ENCODE data around the gene SLC4A11. TPM values are rescaled to one million over a fixed set of nuclear protein-coding genes. Genes with fewer than 3 reads are reported as not detected.
A peak's percentile ranks its signal among the peaks of the same experiment; 100 is the strongest.

The SLC4A11 gene
- total RNA-seq, 1 donor from 2014 or later: 3.2 TPM

DNA sequence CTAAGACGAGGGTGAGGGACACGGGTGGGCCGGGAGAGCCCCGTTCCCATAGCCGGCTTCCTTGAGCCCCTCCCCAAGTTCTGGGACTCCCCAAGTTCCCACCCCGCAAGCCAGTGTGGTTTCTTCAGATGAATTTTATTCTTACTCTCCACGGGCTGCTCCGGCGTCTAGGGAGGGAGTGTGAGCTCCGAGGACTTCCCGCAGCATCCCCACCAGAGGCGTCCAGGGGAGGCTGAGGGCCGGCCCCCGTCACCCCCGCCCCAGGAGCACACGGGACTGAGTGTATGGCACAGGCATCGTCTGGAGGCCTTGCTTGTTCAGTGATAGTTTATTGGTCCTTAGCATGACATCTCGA, 10.0 kb upstream of the SLC4A11 start:
- Histone ChIP-seq H3K27me3 (ENCODE audit: control insufficient read depth, insufficient read depth, low read length) (no peaks in the 10 kb centered on the region), H3K36me3 (ENCODE audit: control insufficient read depth, insufficient read depth, low read length) (peaks cover 5% of the 10 kb centered on the region), H3K4me3 (ENCODE audit: low read depth, low read length) (no peak overlapping the region)
- FAIRE-seq (no peak), DNase-seq (ENCODE audit: low read depth) (no peak)
- TF ChIP-seq, protein P1, sequence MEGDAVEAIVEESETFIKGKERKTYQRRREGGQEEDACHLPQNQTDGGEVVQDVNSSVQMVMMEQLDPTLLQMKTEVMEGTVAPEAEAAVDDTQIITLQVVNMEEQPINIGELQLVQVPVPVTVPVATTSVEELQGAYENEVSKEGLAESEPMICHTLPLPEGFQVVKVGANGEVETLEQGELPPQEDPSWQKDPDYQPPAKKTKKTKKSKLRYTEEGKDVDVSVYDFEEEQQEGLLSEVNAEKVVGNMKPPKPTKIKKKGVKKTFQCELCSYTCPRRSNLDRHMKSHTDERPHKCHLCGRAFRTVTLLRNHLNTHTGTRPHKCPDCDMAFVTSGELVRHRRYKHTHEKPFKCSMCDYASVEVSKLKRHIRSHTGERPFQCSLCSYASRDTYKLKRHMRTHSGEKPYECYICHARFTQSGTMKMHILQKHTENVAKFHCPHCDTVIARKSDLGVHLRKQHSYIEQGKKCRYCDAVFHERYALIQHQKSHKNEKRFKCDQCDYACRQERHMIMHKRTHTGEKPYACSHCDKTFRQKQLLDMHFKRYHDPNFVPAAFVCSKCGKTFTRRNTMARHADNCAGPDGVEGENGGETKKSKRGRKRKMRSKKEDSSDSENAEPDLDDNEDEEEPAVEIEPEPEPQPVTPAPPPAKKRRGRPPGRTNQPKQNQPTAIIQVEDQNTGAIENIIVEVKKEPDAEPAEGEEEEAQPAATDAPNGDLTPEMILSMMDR (IDR thresholded peaks at IDR 0.05; ENCODE audit: insufficient read depth, low read length, severe bottlenecking): no peak

DNA sequence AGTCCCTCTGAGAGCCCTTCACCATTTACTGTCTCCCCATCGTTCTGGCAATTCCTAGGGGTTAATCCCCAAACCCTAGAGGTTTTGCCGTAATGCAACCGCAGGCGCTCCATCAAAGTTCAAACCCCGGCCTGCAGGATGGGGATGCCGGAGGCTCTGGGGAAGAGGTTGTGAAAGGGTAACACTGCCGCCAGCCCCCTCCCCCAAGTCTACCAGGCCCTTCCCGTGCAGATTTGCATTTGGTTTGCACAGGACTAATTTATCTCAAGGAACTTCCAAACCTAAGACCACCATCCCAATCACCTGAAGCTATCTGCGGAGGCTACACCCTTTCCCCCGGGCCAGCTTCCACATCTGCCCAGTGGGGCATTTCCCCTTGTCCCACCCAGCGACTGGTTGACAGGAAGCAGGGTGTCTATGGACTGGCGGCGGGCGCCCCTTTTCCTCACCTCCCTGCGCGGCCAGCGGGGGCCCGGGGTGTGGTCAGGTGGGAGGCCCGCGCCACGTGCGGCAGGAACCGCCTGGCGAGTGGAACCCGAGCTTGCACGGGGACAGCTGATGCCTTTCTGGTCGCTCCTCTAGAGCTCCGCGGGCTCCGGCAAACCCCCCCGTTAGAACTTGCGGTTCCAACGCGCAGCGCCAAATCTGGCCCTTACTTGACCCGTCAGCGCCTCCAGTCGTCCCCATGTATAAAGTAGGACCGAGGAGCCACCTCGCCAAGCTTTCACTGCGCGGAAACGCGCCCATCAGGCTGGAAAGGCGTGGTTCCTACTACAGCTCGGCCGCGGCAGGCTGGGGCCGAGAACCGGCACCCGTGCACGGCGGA, 9.4 kb upstream of the SLC4A11 start:
- Histone ChIP-seq H3K27me3 (ENCODE audit: control insufficient read depth, insufficient read depth, low read length) (no peaks in the 10 kb centered on the region), H3K36me3 (ENCODE audit: control insufficient read depth, insufficient read depth, low read length) (peaks cover 5% of the 10 kb centered on the region), H3K4me3 (ENCODE audit: low read depth, low read length) (no peak overlapping the region)
- FAIRE-seq (no peak), DNase-seq (ENCODE audit: low read depth) (peak; percentile 28)
- TF ChIP-seq, protein P1 (IDR thresholded peaks at IDR 0.05; ENCODE audit: insufficient read depth, low read length, severe bottlenecking): peak; percentile 16

DNA sequence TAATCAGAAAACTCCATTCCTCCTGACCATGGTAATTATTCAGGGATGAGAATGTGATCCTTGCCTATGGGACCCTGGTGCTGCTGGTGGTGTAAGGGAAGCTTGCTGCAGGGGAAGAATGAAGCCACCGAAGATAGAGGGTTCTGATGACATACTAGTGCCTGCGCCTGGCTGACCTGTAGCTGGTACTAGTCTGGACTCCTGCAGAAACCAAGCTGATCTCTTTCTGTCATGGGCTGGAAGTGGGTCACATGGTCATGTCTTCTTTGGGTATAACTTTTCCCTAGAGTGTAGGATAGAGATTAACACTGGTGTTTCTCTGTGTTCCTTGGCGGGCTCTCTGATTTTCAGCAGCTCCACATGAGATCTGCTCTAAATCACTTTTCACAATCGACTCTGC, 8.6 kb upstream of the SLC4A11 start:
- no peak overlapping the region for H3K4me3 ChIP-seq (ENCODE audit: low read depth, low read length)
- FAIRE-seq (no peak), DNase-seq (ENCODE audit: low read depth) (no peak)
- peaks cover 3% of the 10 kb centered on the region for H3K36me3 ChIP-seq (ENCODE audit: control insufficient read depth, insufficient read depth, low read length)
- TF ChIP-seq, protein P1 (IDR thresholded peaks at IDR 0.05; ENCODE audit: insufficient read depth, low read length, severe bottlenecking): no peak
- no peaks in the 10 kb centered on the region for H3K27me3 ChIP-seq (ENCODE audit: control insufficient read depth, insufficient read depth, low read length)

DNA sequence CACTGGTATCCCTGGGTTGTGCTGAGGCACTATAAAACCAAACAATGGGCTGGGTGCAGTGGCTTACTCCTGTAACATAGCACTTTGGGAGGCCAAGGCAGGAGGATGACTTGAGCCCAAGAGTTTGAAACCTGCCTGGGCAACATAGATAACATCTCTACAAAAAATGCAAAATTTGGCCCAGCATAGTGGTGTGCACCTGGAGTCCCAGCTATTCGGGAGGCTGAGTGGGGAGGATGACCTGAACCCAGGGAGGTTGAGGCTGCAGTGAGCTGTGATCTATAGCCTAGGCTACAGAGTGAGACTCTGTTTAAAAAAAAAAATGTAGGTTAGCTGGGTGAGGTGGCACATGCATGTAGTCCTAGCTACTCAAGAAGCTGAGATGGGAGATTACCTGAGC, 7.7 kb upstream of the SLC4A11 start:
- H3K36me3 ChIP-seq (ENCODE audit: control insufficient read depth, insufficient read depth, low read length): no peaks in the 10 kb centered on the region
- DNase-seq (ENCODE audit: low read depth): no peak
- H3K4me3 ChIP-seq (ENCODE audit: low read depth, low read length): no peak overlapping the region
- TF ChIP-seq, protein P1 (IDR thresholded peaks at IDR 0.05; ENCODE audit: insufficient read depth, low read length, severe bottlenecking): no peak
- no peaks in the 10 kb centered on the region for H3K27me3 ChIP-seq (ENCODE audit: control insufficient read depth, insufficient read depth, low read length)
- FAIRE-seq: no peak

DNA sequence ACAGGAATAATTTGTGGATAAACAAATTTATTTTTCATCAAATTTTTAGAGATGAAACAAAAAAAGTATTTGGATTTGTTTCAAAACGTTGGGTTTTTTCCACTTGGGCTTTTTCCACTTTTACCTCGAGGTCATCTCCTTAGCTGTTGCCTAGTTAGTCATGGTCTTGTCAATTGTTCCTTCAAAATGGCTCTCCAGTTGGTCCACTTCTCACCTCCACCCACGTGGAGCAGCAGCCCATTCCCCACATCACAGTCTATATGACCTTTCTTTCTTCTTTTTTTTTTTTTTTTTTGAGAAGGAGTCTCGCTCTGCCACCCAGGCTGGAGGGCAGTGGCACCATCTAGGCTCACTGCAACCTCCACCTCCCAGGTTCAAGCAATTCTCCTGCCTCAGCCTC, 6.7 kb upstream of the SLC4A11 start:
- Histone ChIP-seq H3K4me3 (ENCODE audit: low read depth, low read length) (no peak overlapping the region), H3K27me3 (ENCODE audit: control insufficient read depth, insufficient read depth, low read length) (no peaks in the 10 kb centered on the region), H3K36me3 (ENCODE audit: control insufficient read depth, insufficient read depth, low read length) (no peaks in the 10 kb centered on the region)
- TF ChIP-seq, protein P1 (IDR thresholded peaks at IDR 0.05; ENCODE audit: insufficient read depth, low read length, severe bottlenecking): no peak
- DNase-seq (ENCODE audit: low read depth): no peak
- FAIRE-seq: no peak

DNA sequence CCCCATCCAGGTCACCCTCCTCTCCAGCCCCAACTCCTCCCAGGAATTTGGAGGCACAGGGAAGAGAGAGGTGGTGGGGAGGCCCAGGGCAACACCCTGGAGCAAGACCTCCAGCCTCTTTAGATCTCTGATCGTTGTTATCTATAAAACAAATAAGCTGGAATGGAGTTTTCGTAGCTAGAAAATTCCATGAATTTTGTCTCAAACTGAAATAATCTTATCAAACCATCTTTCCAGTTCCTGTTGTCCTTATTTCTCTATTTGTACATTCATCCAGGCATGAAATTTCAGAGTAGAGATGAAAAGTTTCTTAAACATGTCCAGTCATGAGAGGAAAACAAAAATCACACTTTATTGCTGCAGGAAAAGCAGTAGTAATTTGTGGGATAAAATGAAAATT, 6.2 kb upstream of the SLC4A11 start:
- no peak for DNase-seq (ENCODE audit: low read depth)
- Histone ChIP-seq H3K36me3 (ENCODE audit: control insufficient read depth, insufficient read depth, low read length) (no peaks in the 10 kb centered on the region), H3K4me3 (ENCODE audit: low read depth, low read length) (no peak overlapping the region), H3K27me3 (ENCODE audit: control insufficient read depth, insufficient read depth, low read length) (no peaks in the 10 kb centered on the region)
- FAIRE-seq: no peak
- TF ChIP-seq, protein P1 (IDR thresholded peaks at IDR 0.05; ENCODE audit: insufficient read depth, low read length, severe bottlenecking): no peak
